Mesendoderm (in vitro differentiated cells): ENCODE results near the gene MPV17. TPM values are rescaled to one million over a fixed set of nuclear protein-coding genes. Genes with fewer than 3 reads are reported as not detected.

Experiments used
- DNase-seq: peaks from one replicate; pipeline ENCODE4 v3.0.0; 2013
- H2AK5ac ChIP-seq: 2 replicates; pipeline ENCODE4 v1.6.1; 2013; ENCODE audit warnings: low read length, inconsistent platforms
- H2BK120ac ChIP-seq: 2 replicates; pipeline ENCODE4 v1.6.1; 2013; ENCODE audit warnings: low read depth, mild to moderate bottlenecking, low read length, moderate library complexity, mixed read lengths
- H2BK15ac ChIP-seq: replicated peaks from 2 replicates; pipeline ENCODE4 v1.6.1; 2013; ENCODE audit warnings: low read depth, mild to moderate bottlenecking, moderate library complexity
- H2BK5ac ChIP-seq: 2 replicates; pipeline ENCODE4 v1.6.1; 2013; ENCODE audit warnings: low read length, inconsistent platforms
- H3K18ac ChIP-seq: 2 replicates; pipeline ENCODE4 v1.6.1; 2013; ENCODE audit warnings: mild to moderate bottlenecking, low read length, mixed read lengths
- H3K23ac ChIP-seq: one replicate; pipeline ENCODE4 v1.6.1; 2013; ENCODE audit warnings: low read length
- H3K27ac ChIP-seq: 2 replicates; pipeline ENCODE4 v1.5.1; 2013; ENCODE audit warnings: low read depth, mild to moderate bottlenecking, inconsistent platforms, low read length, moderate library complexity
- H3K27me3 ChIP-seq: 2 replicates; pipeline ENCODE4 v1.6.1; 2013; ENCODE audit warnings: low read length, control low read depth, mild to moderate bottlenecking, inconsistent platforms; ENCODE audit not compliant: insufficient read depth, poor library complexity
- H3K36me3 ChIP-seq: 2 replicates; pipeline ENCODE4 v1.6.1; 2013; ENCODE audit warnings: low read length, inconsistent platforms; ENCODE audit not compliant: control insufficient read depth, insufficient read depth
- H3K4ac ChIP-seq: one replicate; pipeline ENCODE4 v1.6.1; 2013; ENCODE audit warnings: low read depth, mild to moderate bottlenecking, low read length, moderate library complexity
- H3K4me1 ChIP-seq: 2 replicates; pipeline ENCODE4 v1.6.1; 2013; ENCODE audit warnings: low read depth, low read length, inconsistent platforms; ENCODE audit not compliant: control insufficient read depth
- H3K4me2 ChIP-seq: 2 replicates; pipeline ENCODE4 v1.6.1; 2013; ENCODE audit warnings: low read length
- H3K4me3 ChIP-seq: 2 replicates; pipeline ENCODE4 v1.5.1; 2013; ENCODE audit warnings: mild to moderate bottlenecking, low read length
- H3K56ac ChIP-seq: one replicate; pipeline ENCODE4 v1.6.1; 2013; ENCODE audit warnings: low read length
- H3K79me1 ChIP-seq: 2 replicates; pipeline ENCODE4 v1.6.1; 2013; ENCODE audit warnings: low read length, inconsistent platforms
- H3K79me2 ChIP-seq: 2 replicates; pipeline ENCODE4 v1.6.1; 2013; ENCODE audit warnings: mild to moderate bottlenecking, low read length; ENCODE audit not compliant: control insufficient read depth, insufficient read depth
- H3K9ac ChIP-seq: 2 replicates; pipeline ENCODE4 v1.6.1; 2013; ENCODE audit warnings: low read length, inconsistent platforms
- H4K5ac ChIP-seq: one replicate; pipeline ENCODE4 v1.6.1; 2013; ENCODE audit warnings: low read length
- H4K8ac ChIP-seq: one replicate; pipeline ENCODE4 v1.6.1; 2013; ENCODE audit warnings: low read depth, mild to moderate bottlenecking, control low read depth, low read length, moderate library complexity
- WGBS: extraction: QIAGEN DNeasy Blood & Tissue Kit; methylation state at CpG from one replicate; pipeline ENCODE4 v1.1.7; 2013; ENCODE audit warnings: low lambda C conversion rate, missing lambda C conversion rate; ENCODE audit not compliant: insufficient coverage; ENCODE audit errors: extremely low coverage; 5-methylcytosine and 5-hydroxymethylcytosine counted together
- polyA plus RNA-seq, 2 experiments: library from polyadenylated mRNA; stranded (reverse); fragments of 200-250 nt; gene quantifications; one replicate each; pipeline ENCODE4 v1.2.3, GENCODE V29; 2013

MPV17 gene, protein sequence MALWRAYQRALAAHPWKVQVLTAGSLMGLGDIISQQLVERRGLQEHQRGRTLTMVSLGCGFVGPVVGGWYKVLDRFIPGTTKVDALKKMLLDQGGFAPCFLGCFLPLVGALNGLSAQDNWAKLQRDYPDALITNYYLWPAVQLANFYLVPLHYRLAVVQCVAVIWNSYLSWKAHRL
- 84.5 TPM for polyA plus RNA-seq (2013, experiment 1 of 2)
- polyA plus RNA-seq (2013, experiment 2 of 2) = 84.1 TPM

DNA sequence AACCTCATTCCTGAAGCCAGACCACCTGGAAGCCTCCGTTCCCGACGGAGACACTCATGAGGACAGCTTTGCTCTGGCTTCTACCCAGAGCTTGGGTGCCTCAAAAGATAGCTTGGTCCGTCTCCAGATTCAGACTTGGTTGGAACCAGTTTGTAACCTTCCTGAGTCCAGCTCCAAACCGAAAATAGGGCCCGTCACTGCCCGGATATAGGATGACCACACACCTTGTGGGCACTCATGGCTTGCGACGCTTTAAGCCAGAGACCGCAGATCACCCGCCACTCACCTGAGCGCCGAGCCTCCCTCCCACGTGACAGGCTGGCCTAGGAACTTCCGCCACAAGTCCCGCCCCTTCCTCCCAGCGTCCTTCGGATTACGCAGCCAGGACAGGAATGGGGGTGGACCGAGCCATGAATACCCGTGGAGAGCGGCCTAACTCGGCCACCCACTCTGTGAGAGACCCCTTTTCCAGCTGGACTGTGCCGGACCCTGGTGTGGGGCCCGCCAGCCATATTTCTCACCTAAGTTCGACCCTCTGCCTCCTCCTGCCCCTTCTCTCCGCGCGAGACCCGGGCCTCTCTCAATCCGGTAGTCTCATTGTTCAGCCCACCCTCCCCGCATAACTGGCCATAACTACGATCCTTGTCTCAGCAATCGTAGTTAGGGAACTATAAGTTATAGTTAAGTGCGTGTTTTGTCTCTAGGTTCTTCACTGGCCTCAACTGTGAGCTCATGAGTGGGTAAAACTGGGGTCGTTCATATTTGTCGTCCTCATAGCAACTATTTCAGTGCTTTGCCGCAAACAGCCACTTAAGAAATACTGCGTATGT is at the start of gene MPV17:
MPV17 (minus strand) TSS at position 332 of the 830 bp plus-strand sequence. CDS start 580 bp downstream, outside the sequence.
- peak within 1 kb of the TSS; percentile 91 for H4K5ac ChIP-seq
- H3K79me2 ChIP-seq = no peaks in the 10 kb centered on the region

DNA sequence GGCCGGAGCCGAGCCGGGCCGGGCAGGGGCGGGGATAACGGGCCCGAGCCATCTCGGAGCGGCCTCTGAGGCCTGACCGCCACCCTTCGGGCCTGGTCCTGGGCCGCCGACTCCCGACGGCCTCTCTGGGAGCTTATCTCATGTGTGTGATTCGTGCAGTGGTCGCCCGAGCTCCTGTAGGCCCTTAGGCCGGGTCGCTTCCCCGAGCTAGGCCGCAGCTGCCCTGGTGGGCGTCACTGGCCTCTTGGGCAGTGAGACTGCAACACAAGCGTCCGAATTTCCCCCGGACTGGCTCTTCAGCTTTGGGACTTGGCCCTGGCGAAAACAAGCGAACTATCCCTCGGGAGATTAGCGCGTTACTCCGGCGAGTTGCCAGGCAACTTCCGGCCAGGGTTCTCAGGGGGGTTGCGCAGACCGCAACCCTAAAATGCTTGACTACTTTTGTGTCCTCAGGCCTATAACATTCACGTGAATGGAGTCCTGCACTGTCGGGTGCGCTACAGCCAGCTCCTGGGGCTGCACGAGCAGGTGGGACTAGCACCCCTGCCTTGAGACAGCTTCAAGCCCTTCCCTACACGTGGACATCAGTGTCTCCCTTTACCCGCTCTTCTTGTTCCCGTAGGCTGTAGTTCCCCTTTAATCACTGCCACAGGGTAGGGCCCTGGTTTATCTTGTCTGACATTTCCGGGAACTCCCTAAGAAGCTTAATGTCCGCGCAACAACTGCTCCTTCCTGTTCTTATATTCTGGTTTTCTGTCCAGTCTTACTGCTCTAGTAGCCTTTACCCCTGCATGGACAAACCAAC is 48.1 kb upstream of the MPV17 start:
- H2AK5ac ChIP-seq = peak overlapping the region; percentile 62
- H4K8ac ChIP-seq = no peak overlapping the region
- H3K79me2 ChIP-seq = peaks cover 15% of the 10 kb centered on the region
- no peak overlapping the region for H2BK5ac ChIP-seq
- H2BK15ac ChIP-seq = no peak overlapping the region
- peaks cover 10% of the 10 kb centered on the region for H3K36me3 ChIP-seq
- H3K79me1 ChIP-seq = peaks cover 23% of the 10 kb centered on the region
- peaks cover 7% of the 10 kb centered on the region for H3K4me1 ChIP-seq
- no peaks in the 10 kb centered on the region for H3K27me3 ChIP-seq
- WGBS = no CpG with 5 or more reads among the region's 46 CpGs
- peak; percentile 56 for DNase-seq
- peak overlapping the region; percentile 98 for H3K56ac ChIP-seq
- peak overlapping the region; percentile 76 for H3K4me2 ChIP-seq
- H2BK120ac ChIP-seq = no peak overlapping the region
- peak overlapping the region; percentile 53 for H3K18ac ChIP-seq
- no peak overlapping the region for H4K5ac ChIP-seq
- peak overlapping the region; percentile 91 for H3K23ac ChIP-seq
- peak overlapping the region; percentile 96 for H3K4me3 ChIP-seq
- peak overlapping the region; percentile 94 for H3K9ac ChIP-seq
- H3K27ac ChIP-seq = no peak overlapping the region
- H3K4ac ChIP-seq = peak overlapping the region; percentile 8

More for the DNA sequence above, at the start of gene MPV17:
- Histone ChIP-seq H3K18ac (peak within 1 kb of the TSS; percentile 85), H3K4me1 (peaks cover 6% of the 10 kb centered on the region), H2BK5ac (peak within 1 kb of the TSS; percentile 78), H3K9ac (peak within 1 kb of the TSS; percentile 99), H3K4me3 (peak within 1 kb of the TSS; percentile 97), H3K4ac (peak within 1 kb of the TSS; percentile 75), H2AK5ac (peak within 1 kb of the TSS; percentile 88), H3K4me2 (peak within 1 kb of the TSS; percentile 100), H3K79me1 (peaks cover 6% of the 10 kb centered on the region), H2BK15ac (no peak within 1 kb of the TSS), H4K8ac (peak within 1 kb of the TSS; percentile 78), H3K56ac (peak within 1 kb of the TSS; percentile 99), H3K23ac (peak within 1 kb of the TSS; percentile 97), H3K27ac (peak within 1 kb of the TSS; percentile 70), H2BK120ac (no peak within 1 kb of the TSS), H3K27me3 (no peaks in the 10 kb centered on the region), H3K36me3 (peaks cover 6% of the 10 kb centered on the region)
- WGBS = no CpG with 5 or more reads among the region's 39 CpGs
- DNase-seq = peak; percentile 97

DNA sequence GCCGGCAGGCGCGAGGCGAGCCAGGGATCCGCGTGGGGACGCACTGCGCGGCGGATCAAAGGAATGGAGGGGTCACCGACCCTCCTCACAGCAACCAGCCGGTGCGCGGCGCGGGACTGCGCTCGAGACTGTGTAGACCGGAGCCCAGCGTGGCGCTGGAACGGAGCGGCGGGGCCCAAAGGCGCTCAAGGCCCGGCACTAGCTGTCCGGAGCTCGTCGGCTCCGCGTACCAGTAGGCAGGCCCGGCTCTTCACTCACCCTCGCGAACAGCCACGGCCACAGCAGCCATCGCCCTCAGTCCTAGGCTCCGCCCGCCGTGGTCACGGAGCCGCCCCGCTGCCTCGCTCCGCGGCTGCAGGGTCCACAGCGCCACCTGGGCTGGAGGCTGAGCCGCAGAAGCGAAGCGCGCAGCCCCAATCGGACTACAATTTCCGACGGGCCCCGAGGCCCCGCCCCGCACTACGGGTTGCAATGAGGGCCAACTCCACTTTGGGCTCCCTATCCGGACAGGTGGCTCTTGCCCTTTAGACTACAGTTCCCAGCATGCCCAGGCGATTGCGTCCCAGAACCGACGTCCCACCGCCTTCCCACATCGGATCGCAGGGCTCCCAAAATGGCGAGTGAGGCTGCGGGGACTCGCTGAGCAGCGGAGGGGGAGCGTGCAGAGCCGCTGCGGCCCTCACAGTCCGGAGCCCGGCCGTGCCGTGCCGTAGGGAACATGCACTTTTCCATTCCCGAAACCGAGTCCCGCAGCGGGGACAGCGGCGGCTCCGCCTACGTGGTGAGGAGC is 47.3 kb upstream of the MPV17 start, which contains the start of the genes EIF2B4 and SNX17:
EIF2B4 (minus strand) TSS at position 313 of the 790 bp plus-strand sequence; CDS start at position 289, 24 bp downstream.
SNX17 (plus strand) TSS at position 591 of the 790 bp plus-strand sequence; CDS start at position 719, 128 bp downstream.
- H3K79me1 ChIP-seq = peaks cover 21% of the 10 kb centered on the region
- H3K4me1 ChIP-seq = peaks cover 7% of the 10 kb centered on the region
- H3K4ac ChIP-seq = peak within 1 kb of the TSS; percentile 8
- H4K8ac ChIP-seq = no peak within 1 kb of the TSS
- H3K23ac ChIP-seq = peak within 1 kb of the TSS; percentile 91
- no CpG with 5 or more reads among the region's 85 CpGs for WGBS
- H3K4me3 ChIP-seq = peak within 1 kb of the TSS; percentile 96
- H3K4me2 ChIP-seq = peak within 1 kb of the TSS; percentile 76
- no peak within 1 kb of the TSS for H4K5ac ChIP-seq
- H2BK15ac ChIP-seq = no peak within 1 kb of the TSS
- peaks cover 15% of the 10 kb centered on the region for H3K79me2 ChIP-seq
- peak; percentile 100 for DNase-seq
- H3K27me3 ChIP-seq = no peaks in the 10 kb centered on the region
- no peak within 1 kb of the TSS for H2BK120ac ChIP-seq
- peak within 1 kb of the TSS; percentile 53 for H3K18ac ChIP-seq
- peak within 1 kb of the TSS; percentile 94 for H3K9ac ChIP-seq
- H3K27ac ChIP-seq = no peak within 1 kb of the TSS
- H2BK5ac ChIP-seq = no peak within 1 kb of the TSS
- peaks cover 6% of the 10 kb centered on the region for H3K36me3 ChIP-seq
- H2AK5ac ChIP-seq = peak within 1 kb of the TSS; percentile 62
- peak within 1 kb of the TSS; percentile 98 for H3K56ac ChIP-seq

DNA sequence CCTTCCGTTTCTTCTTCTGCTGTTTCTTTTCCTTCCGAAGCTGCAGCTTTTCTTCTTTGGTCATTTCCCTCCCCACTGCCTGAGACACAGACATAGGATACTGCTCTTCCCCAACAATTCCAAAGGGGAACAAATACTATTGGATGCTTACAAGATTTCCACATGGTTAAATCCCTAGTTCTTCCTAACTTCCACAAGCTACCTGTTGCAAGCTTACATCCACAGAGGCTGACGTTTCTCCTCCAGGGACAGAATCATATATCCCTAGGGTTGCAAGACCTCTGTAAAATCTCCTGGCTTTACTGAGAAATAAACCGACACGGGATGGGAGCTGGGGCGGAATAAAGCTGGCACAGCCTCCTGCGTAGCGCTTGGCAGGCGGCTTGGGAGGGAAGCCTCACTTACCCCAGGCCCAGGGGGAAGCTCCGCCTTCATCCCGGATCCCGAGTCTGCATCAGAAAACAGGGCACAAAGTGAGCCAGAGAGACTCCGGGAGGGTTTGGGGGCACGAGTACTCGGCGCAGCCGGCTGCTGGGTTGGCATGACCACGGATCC is 46.7 kb upstream of the MPV17 start:
- H4K5ac ChIP-seq = no peak overlapping the region
- H3K27me3 ChIP-seq = no peaks in the 10 kb centered on the region
- H2AK5ac ChIP-seq = no peak overlapping the region
- peaks cover 15% of the 10 kb centered on the region for H3K79me2 ChIP-seq
- no CpG with 5 or more reads among the region's 18 CpGs for WGBS
- peaks cover 7% of the 10 kb centered on the region for H3K4me1 ChIP-seq
- peaks cover 5% of the 10 kb centered on the region for H3K36me3 ChIP-seq
- no peak overlapping the region for H4K8ac ChIP-seq
- no peak overlapping the region for H2BK5ac ChIP-seq
- peak overlapping the region; percentile 90 for H3K23ac ChIP-seq
- H3K18ac ChIP-seq = no peak overlapping the region
- no peak overlapping the region for H2BK15ac ChIP-seq
- DNase-seq = peak; percentile 79
- peak overlapping the region; percentile 67 for H3K4me2 ChIP-seq
- H3K4ac ChIP-seq = no peak overlapping the region
- peaks cover 21% of the 10 kb centered on the region for H3K79me1 ChIP-seq
- H3K4me3 ChIP-seq = peak overlapping the region; percentile 69
- peak overlapping the region; percentile 97 for H3K56ac ChIP-seq
- no peak overlapping the region for H3K27ac ChIP-seq
- no peak overlapping the region for H2BK120ac ChIP-seq
- peak overlapping the region; percentile 91 for H3K9ac ChIP-seq
